ENCODE measurements around the gene ANKRD23.

ANKRD23 gene

GRCh38 chr2:96835830-96836229 lies 8.0 kb downstream of the ANKRD23 start:
- DNase-seq, result no peak

DNA sequence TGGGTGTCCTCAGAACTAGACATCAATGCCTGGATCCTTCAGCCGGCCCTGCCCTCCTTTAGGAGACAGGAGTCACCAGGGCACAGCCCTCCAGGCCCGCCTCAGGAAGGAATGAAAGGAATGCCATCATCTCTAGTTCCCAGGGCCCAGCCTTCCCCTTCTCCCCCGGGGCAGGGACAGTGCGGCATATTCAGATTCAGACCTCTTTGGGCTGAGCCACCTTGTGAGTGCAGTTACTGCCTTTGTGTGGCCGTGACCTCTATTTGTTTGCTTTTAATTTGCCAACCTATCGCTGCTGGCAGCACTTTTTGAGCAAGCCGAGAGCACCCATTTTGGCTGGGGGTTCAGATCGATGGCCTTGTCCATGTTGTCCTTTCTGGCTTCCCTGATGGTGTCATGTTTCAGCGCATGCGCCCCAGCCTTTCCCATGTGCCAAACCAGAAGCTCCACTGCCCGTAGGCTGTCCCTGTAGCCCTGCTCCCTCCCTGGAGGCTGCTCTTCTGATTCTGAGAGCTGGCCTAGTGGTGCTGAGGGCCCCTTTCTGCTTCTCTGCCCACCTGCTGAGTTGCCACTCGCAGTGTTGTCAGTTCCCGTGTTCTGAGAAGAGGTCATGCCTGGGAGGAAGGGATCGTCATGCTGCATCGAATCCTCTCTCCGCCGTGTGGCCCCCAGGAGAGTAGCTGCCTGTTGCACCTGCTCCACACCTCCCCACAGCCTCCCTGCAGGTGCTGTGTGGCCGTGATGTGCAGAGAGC lies 10.9 kb downstream of the ANKRD23 start:
- peak; percentile 69 for DNase-seq

GRCh38 chr2:96832408-96832753 lies 11.4 kb downstream of the ANKRD23 start:
- DNase-seq, result no peak

DNA sequence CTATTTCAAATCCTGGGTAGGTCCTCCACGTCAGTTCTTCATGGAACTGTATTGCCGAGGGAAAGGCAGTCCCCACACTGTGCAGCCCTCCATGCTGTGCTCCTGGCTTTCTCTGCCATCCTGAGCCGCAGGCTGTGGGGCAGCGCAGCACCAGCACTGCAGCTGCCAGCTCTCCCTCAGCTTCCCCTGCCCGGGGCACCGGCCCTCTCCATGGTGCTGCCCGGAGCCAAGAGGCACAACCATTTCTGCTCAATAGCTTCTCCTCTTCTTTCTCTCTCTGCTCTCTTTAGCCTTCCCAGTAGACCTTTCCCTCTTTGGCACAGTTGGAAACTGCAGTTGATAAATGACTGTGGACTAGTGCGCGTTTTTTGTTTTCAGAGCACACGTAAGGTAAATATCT lies 12.1 kb downstream of the ANKRD23 start:
- no peak for DNase-seq

GRCh38 chr2:96830044-96830562 lies 13.7 kb downstream of the ANKRD23 start:
- DNase-seq, result no peak

DNA sequence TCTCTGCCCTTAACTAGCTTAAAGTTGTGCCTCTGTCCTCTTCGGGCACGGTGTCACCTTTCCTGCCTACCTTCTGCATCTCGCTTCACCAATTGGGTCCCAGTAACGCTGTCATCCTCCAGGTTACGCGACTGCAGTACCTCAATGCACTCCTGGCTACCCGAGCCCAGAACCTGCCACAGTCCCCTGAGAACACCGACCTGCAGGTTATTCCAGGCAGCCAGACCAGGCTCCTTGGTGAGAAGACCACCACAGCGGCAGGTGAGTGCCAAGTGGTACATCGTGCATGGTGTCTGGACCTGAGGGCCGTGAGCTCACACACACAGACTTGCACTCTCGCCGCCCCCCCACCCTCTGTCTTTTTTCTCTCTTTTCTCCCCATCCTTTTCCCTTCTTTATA lies 14.9 kb downstream of the ANKRD23 start:
- no peak for DNase-seq

- no peak for DNase-seq
Observed at GRCh38 chr2:96828436-96828835, 15.4 kb downstream of the ANKRD23 start.

GRCh38 chr2:96826546-96827278 lies 17.1 kb downstream of the ANKRD23 start:
- no peak for DNase-seq

- DNase-seq, result no peak
Observed at GRCh38 chr2:96825057-96825456, 18.8 kb downstream of the ANKRD23 start.

DNA sequence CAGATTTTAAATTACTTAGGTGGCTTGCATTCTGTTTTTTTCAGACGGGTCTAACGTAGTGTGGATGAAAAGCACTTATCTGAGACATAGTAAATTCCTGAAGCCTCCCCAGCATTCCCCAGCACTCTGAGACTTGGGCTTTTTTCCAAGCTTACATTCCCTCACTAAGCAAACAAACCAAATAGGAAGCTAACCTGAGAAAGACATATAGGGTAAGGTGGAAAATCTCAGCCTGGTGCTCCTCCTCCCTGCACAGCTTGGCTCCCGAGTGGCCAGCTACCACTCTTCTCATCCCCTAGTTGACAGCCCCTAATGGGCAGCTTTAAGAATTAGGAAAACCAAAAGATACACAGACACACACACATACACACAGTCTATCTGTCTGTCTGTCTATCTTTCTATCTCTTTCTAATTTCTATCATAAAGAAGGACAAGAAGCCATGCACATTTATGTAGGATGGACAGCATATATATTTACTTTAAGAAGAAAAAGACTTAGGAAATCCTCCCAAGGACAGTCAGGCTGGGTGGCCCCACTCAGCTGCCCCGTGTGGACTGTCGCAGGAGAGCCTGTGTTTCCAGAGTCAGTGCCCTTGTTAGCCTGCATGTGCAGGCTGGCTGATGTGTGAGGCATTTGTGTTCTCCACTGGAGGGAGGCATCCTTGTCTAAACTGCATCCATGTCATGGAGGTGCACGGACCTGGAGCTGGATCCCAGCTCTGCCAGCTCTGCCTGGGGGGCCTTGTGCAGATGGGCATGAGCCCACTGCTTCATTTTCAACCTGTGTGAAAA lies 19.5 kb downstream of the ANKRD23 start:
- DNase-seq, result no peak

DNA sequence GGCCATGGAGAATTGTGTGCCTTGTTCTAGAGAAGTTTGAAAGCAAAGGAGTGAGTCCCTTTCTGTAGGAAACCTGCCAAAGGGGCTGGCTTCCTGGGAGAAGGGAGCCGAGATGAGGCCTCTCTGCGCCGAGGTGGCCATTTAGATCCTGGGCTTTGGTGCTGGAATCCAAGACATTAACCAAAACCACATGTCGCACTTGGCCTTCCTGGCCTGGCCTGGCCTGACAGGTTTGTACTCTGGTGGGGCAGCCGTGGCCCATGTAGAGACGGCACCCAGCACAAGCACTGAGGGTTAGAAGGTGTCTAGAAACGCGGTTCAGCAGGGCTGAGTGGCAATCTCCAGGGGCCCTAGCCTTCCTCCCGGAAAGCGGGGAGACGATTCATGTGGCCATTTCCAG lies 20.6 kb downstream of the ANKRD23 start:
- DNase-seq, result no peak

GRCh38 chr2:96822786-96823185 lies 21.0 kb downstream of the ANKRD23 start:
- no peak for DNase-seq

DNA sequence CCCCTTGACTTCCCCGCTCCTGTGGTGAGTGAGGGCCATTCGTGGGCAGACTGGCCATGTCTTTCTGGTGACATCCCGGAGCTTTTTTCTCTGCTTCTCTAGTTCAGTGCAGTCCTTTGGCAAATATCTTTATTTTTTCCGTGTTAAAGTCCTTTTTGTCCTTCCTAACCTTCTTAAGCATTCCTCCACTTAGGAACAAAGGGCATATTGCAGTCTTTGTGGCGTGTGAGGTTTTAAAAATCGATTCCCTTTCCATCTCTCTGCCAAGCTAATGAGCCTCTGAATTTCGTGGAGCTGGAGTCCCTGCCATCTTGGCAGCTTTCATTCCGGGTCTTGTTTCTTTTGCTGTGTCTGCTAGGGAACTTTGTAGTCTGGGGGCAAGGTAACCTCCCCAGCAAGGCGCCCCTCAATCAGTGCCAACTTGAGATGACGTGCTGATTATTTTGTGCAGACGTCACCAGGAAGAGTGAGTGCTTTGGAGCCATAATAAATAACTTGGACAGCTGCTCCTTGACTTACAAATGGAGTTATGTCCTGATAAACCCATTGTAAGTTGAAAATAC lies 22.6 kb downstream of the ANKRD23 start:
- DNase-seq, result peak; percentile 34

DNA sequence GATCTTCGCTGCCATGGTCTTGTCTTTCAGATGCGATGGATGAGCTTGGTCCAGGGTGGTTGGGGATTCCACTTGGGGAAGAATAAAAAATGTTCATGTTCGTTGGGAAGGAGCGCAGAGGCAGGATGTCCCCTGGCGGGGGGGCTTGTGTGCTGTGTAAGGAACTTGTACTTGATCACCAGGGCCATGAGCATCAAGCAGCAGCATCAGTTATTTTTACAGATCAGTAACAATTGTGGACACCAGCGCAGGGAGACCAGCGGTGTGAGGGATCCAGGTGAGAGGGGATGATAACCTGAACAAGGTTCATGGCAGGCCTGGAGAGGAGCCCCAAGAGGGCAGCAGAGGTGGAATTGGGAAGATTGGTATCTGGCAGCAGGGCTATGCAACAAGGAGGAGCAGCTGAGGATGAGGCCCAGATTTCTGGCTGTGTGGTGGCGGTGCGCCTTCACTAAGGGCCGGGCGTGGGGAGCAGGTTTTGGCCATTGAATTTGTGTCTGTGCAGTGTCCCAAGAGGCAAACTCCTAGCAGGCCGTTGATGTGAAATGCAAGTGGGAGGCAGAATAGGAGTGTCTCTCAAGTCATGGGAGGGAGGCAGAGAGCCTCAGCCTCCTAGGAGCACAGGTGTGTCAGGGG lies 23.8 kb downstream of the ANKRD23 start:
- DNase-seq, result no peak

GRCh38 chr2:96819128-96819875 lies 24.5 kb downstream of the ANKRD23 start:
- no peak for DNase-seq

GRCh38 chr2:96817882-96818281 lies 25.9 kb downstream of the ANKRD23 start:
- DNase-seq, result no peak

- DNase-seq, result no peak
Observed at GRCh38 chr2:96816836-96817702, 26.8 kb downstream of the ANKRD23 start.

GRCh38 chr2:96816127-96816835 lies 27.5 kb downstream of the ANKRD23 start, which contains the start of gene CNNM3:
CNNM3 (plus strand) TSS chr2:96816268; CDS start chr2:96816278, 10 bp downstream.
- DNase-seq, result peak; percentile 97

DNA sequence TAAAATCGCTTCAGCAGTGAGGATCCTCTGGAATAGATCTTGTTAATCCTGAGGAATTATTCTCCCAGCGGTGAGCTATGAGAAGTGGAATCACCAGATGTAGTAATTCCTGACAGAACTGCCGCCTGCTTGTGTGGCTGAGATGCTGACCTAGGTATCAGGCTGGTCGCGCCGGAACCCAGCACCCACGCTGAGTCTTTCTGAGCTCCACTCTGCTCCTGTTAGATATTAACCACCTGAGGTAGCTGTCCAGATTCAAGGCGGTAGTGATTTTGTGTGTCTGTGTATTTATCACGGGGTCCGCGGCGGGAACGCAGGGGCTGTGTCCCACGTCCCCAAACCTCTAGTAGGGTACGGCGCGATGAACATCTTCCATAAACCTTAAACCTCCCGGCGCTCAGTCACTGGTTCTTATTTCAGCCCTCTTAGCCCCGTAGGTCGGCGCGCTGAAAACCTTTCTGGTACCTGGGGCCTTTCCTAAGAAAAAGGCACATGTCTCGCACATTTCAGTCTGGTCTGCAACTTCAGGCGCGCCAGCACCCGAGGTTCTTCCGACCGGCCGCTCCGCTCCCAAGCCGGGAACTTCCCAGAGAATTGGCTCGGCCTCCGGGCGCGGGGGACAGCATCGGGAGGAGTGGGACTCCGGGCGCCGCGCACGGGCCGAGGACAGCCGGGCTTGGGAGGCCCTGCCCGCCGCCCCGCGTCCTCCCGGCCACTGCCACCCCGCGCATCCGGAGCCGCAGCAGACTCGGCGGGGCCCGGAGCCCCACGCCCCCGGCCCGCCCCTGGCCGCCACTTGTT lies 28.3 kb downstream of the ANKRD23 start:
- no peak for DNase-seq

Measured in left hindlimb (tissue), 1 donor.